NCI-H1417 (cell line): ENCODE results near the gene CD22.
A peak's percentile ranks its signal among the peaks of the same experiment; 100 is the strongest.

Experiments used
- DNase-seq, 3 experiments: peaks; one replicate each; lab custom pipeline; 2025; lab: John Stamatoyannopoulos, UW

The CD22 gene

GRCh38 chr19:35295792-35296462 lies 33.1 kb upstream of the CD22 start:
- no peak for DNase-seq

- no peak for DNase-seq
These were observed 32.1 kb upstream of the CD22 start for GRCh38 chr19:35296644-35297514.

- no peak for DNase-seq
These were observed 31.5 kb upstream of the CD22 start for GRCh38 chr19:35297515-35297848.

- no peak for DNase-seq
These were observed 31.1 kb upstream of the CD22 start for GRCh38 chr19:35297922-35298321.

- DNase-seq: no peak
These were observed 30.4 kb upstream of the CD22 start for GRCh38 chr19:35298561-35298972.

GRCh38 chr19:35299523-35300338 lies 29.3 kb upstream of the CD22 start:
- DNase-seq: peak in 1 of 3 experiments; percentile 9

- DNase-seq: no peak
These were observed 28.7 kb upstream of the CD22 start for GRCh38 chr19:35300339-35300649.

GRCh38 chr19:35301961-35302360 lies 27.0 kb upstream of the CD22 start:
- no peak for DNase-seq

- DNase-seq: no peak
These were observed 26.5 kb upstream of the CD22 start for GRCh38 chr19:35302446-35302845.

GRCh38 chr19:35303357-35303915 lies 25.6 kb upstream of the CD22 start:
- DNase-seq: peak in 1 of 3 experiments; percentile 8

- no peak for DNase-seq
These were observed 25.0 kb upstream of the CD22 start for GRCh38 chr19:35304036-35304435.

GRCh38 chr19:35305181-35305580 lies 23.8 kb upstream of the CD22 start:
- DNase-seq: no peak

- peak in 1 of 3 experiments; percentile 26 for DNase-seq
These were observed 22.3 kb upstream of the CD22 start for GRCh38 chr19:35306473-35307246.

- no peak for DNase-seq
These were observed 21.1 kb upstream of the CD22 start for GRCh38 chr19:35307931-35308330.

GRCh38 chr19:35308910-35309309 lies 20.1 kb upstream of the CD22 start:
- no peak for DNase-seq

- no peak for DNase-seq
These were observed 19.3 kb upstream of the CD22 start for GRCh38 chr19:35309481-35310279.

GRCh38 chr19:35310331-35310730 lies 18.7 kb upstream of the CD22 start:
- no peak for DNase-seq

- DNase-seq: no peak
These were observed 18.0 kb upstream of the CD22 start for GRCh38 chr19:35310811-35311465.

GRCh38 chr19:35311901-35312665 lies 16.9 kb upstream of the CD22 start:
- DNase-seq: no peak
